ENCODE results near the gene NXPE1.

Gene NXPE1

DNA sequence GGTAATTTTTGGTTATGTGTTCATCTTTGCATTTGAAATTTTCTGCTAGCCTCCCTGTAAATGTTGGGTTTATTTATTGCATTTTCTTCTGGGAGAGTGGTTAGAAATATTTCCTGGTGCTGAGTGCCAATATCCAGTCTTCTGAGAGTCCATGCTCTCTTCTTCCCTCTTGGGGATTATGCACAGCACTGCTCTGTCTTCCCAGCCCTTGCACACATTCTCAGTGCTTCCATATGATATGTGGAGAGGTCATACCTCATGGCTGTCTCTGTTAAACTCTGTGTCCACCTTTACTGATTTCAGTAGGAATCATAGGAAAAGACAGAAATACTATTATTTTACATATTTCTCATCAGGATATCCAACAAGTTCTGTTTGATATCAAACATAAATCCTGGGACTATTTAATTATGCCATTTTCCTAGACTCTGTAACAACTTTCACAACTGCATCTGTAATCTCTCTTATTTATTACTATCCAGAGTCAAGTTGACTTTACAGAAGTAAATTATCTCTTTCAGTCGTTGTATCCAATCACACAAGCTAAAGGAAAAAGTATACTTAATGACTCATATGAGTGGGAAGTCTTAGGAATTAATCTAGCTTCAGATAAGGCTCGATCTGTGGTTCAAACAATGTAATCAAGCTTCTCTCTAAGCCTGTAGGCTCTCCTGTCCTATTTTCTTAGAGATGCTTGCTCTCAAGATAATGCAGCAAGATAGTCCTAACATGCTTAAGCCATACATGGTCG, 2.7 kb upstream of the NXPE1 start:
- no peak for DNase-seq

- no peak for DNase-seq
Observed at GRCh38 chr11:114556135-114556534, 3.5 kb downstream of the NXPE1 start.

GRCh38 chr11:114553642-114554041, 6.0 kb downstream of the NXPE1 start:
- no peak for DNase-seq

GRCh38 chr11:114551060-114551459, 8.6 kb downstream of the NXPE1 start:
- no peak for DNase-seq

GRCh38 chr11:114525682-114526081, 34.0 kb downstream of the NXPE1 start:
- no peak for DNase-seq

DNA sequence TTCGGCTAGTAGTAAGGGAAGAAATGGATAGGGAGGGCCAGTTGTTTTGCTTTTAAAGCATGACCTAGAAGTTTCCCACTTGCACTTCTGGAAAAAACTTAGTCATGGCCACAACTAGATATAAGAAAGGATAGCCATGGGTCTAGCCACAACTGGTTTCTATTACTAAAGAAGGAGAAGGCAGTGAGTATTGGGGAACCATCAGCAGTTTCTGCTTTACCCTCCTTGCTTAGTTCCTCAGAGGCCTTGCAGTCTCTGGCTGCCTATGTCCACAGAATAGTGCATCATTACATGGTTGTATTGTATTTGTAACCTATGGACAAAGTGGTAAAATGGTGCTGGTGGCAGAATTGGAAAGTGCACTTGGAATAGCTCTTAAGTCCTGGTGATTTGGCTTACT, 35.6 kb downstream of the NXPE1 start:
- DNase-seq, result no peak

GRCh38 chr11:114522818-114523217, 36.9 kb downstream of the NXPE1 start:
- DNase-seq, result no peak

GRCh38 chr11:114511538-114511937, 48.1 kb downstream of the NXPE1 start:
- no peak for DNase-seq

GRCh38 chr11:114511079-114511478, 48.6 kb downstream of the NXPE1 start:
- no peak for DNase-seq

DNA sequence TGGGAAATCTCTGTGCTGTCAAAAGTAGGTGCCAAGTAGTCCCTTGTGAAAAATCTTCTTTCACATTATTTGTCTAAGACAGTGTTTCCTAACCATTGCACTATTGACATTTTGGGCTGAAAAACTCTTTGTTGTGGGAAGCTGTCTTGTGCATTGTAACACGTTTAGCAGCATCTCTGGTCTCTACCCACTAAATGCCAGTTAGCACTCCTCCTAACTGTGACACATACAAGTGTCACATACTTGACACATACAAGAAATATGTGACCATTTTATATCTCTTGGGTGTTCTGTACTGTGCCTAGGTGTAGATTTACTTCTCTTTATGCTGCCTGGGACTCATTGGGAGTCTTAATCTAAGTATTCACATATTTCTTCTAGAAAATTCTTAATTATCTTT, 57.8 kb downstream of the NXPE1 start:
- no peak for DNase-seq

DNA sequence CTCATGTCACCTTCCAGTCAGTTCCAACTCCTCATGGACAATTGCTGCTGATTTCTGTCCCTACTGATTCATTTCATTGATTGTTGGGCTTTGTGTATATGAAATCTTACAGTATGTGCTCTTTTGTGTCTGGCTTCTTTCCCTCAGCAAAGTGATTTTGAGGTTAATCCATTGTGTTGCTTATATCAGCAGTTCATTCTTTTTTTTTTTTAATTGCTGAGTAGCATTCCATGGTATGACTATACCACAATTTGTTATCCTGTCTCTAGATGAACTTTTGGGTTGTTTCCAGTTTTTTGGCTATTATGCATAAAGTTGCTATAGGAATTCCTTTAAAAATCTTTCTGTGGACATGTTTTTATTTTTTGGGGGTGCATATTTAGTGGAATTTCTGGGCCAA, 59.9 kb downstream of the NXPE1 start:
- no peak for DNase-seq

DNA sequence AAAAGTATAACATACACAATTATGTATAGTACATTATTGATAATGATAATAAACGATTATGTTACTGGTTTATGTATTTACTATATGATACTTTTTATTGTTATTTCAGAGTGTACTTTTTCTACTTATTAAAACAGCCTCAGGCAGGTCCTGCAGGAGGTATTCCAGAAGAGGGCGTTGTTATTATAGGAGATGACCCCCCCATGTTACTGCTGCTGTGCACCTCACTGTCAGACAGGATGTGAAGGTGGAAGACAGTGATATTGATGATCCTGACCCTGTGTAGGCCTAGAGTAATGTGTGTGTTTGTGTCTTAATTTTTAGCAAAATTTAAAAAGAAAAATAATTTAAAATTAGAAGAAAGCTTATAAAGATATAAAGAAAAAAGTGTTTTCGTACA, 62.8 kb downstream of the NXPE1 start:
- no peak for DNase-seq

- DNase-seq, result no peak
Observed at GRCh38 chr11:114483929-114484328, 75.8 kb downstream of the NXPE1 start.

DNA sequence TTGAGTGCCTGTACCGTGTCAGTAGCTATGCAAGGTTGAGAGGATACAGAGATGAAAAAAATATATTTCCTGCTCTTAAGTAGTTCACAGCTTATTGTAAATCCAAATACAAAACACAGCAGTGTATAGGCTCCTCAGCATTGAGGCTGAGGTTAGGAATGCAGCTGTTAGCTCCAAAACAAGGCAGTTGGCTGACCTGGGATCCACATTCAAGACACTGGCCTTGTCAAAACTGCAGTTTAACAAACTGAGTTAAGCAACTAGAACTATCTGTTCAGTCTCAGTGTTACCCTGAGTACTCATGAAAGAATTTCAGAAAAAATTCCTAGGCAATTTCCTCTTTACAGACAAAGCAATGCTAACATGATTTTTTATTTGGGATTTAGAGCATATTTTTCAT, 77.6 kb downstream of the NXPE1 start:
- no peak for DNase-seq

- no peak for DNase-seq
Observed at GRCh38 chr11:114479331-114479730, 80.3 kb downstream of the NXPE1 start.

- DNase-seq, result no peak
Observed at GRCh38 chr11:114478768-114479167, 80.9 kb downstream of the NXPE1 start.

- DNase-seq, result no peak
Observed at GRCh38 chr11:114478001-114478410, 81.7 kb downstream of the NXPE1 start.

GRCh38 chr11:114472661-114473060, 87.0 kb downstream of the NXPE1 start:
- DNase-seq, result no peak
